BJ (cell line): ENCODE results near the gene AURKA. TPM values are rescaled to one million over a fixed set of nuclear protein-coding genes. Genes with fewer than 3 reads are reported as not detected.
"Not testable (repeated sequence)": the region's sequence is repeated elsewhere in the genome, so short reads cannot be mapped to it uniquely, and the experiment has no call there.

Source experiments
- CTCF ChIA-PET: fragments of 350-600 bp; formaldehyde crosslinking; extraction: SDS; loops from one replicate; lab custom pipeline; 2021; ENCODE audit warnings: antibody characterized with exemption, inconsistent platforms; lab: Yijun Ruan, JAX
- POLR2A ChIA-PET: fragments of 300-600 bp; sonication (Branson Sonifier 250); formaldehyde crosslinking; extraction: SDS; loops from one replicate; lab custom pipeline; 2021; ENCODE audit warnings: antibody characterized with exemption; lab: Charles Lee
- DNase-seq: peaks from one replicate; pipeline ENCODE4 v3.0.0-alpha.2; 2011; ENCODE audit warnings: low read depth
- H3K27me3 ChIP-seq: 2 replicates; pipeline ENCODE4 v1.6.0; 2011; ENCODE audit warnings: low read length; ENCODE audit not compliant: control insufficient read depth, insufficient read depth
- H3K36me3 ChIP-seq: 2 replicates; pipeline ENCODE4 v1.5.1; 2011; ENCODE audit warnings: low read length; ENCODE audit not compliant: control insufficient read depth, insufficient read depth
- H3K4me3 ChIP-seq: 2 replicates; pipeline ENCODE4 v1.5.1; 2011; ENCODE audit warnings: low read depth, mild to moderate bottlenecking, control low read depth, low read length
- CTCF ChIP-seq: IDR thresholded peaks from 2 replicates; pipeline ENCODE4 v1.5.1; 2011; ENCODE audit warnings: low read depth, mild to moderate bottlenecking, control low read depth, inconsistent platforms, low read length, moderate library complexity; ENCODE audit not compliant: insufficient read depth
- polyA plus RNA-seq: library from polyadenylated mRNA; depleted of rRNA; stranded (reverse); fragments of >200 nt; gene quantifications from 2 replicates; pipeline ENCODE4 v1.2.3, GENCODE V29; 2011

The AURKA gene
- polyA plus RNA-seq, 1 experiment: 40.4 TPM

GRCh38 chr20:56412473-56412790, 20.4 kb upstream of the AURKA start:
- DNase-seq: no peak
- Histone ChIP-seq H3K4me3 (no peak overlapping the region), H3K27me3 (no peaks in the 10 kb centered on the region), H3K36me3 (peaks cover 1% of the 10 kb centered on the region; the same call in 1 of the 2 replicates)
- POLR2A ChIA-PET: interaction anchor here (0.7 kb wide), 1 partner anchor 21 kb away, joined by 8 read pairs; no protein-coding TSS in a partner anchor
- TF ChIP-seq CTCF: no peak
- CTCF ChIA-PET: interaction anchor here (1.2 to 1.6 kb wide), 5 partner anchors 9 to 127 kb away, joined by 3 to 6 read pairs (median 3); no protein-coding TSS in a partner anchor

GRCh38 chr20:56411759-56412472, 19.9 kb upstream of the AURKA start, which contains the start of gene CASS4:
CASS4 (plus strand) TSS chr20:56412260; CDS start chr20:56412459, 199 bp downstream.
- ChIA-PET POLR2A (no interaction called here), CTCF (interaction anchor here (1.2 to 1.6 kb wide), 5 partner anchors 8 to 127 kb away, joined by 3 to 6 read pairs (median 3); no protein-coding TSS in a partner anchor)
- H3K27me3 ChIP-seq: no peaks in the 10 kb centered on the region
- no peak for DNase-seq
- no peak for TF ChIP-seq CTCF
- H3K36me3 ChIP-seq: peaks cover 6% of the 10 kb centered on the region
- no peak within 1 kb of the TSS for H3K4me3 ChIP-seq

- H3K4me3 ChIP-seq, H3K27me3 ChIP-seq, H3K36me3 ChIP-seq, DNase-seq: not testable (repeated sequence)
- ChIA-PET CTCF (interaction anchor here (1.3 to 1.4 kb wide), 3 partner anchors 7 to 128 kb away, joined by 3 to 4 read pairs (median 3); no protein-coding TSS in a partner anchor), POLR2A (interaction anchor here (0.7 kb wide), 1 partner anchor 155 kb away, joined by 7 read pairs; no protein-coding TSS in a partner anchor)
Measured at GRCh38 chr20:56411287-56411686, 19.3 kb upstream of the AURKA start.

- ChIA-PET POLR2A (no interaction called here), CTCF (interaction anchor here (0.9 to 1.6 kb wide), 3 partner anchors 10 to 93 kb away, joined by 4 to 5 read pairs (median 5); no protein-coding TSS in a partner anchor)
- Histone ChIP-seq H3K36me3 (peaks cover 6% of the 10 kb centered on the region), H3K27me3 (no peaks in the 10 kb centered on the region), H3K4me3 (no peak overlapping the region)
- DNase-seq: no peak
- no peak for TF ChIP-seq CTCF
Measured at GRCh38 chr20:56409956-56410355, 17.9 kb upstream of the AURKA start.

- DNase-seq: no peak
- peaks cover 6% of the 10 kb centered on the region for H3K36me3 ChIP-seq
- CTCF ChIA-PET: interaction anchor here (0.9 to 1.6 kb wide), 4 partner anchors 9 to 141 kb away, joined by 3 to 5 read pairs (median 4); no protein-coding TSS in a partner anchor
- no peaks in the 10 kb centered on the region for H3K27me3 ChIP-seq
- no peak overlapping the region for H3K4me3 ChIP-seq
- POLR2A ChIA-PET: no interaction called here
- no peak for TF ChIP-seq CTCF
Measured at GRCh38 chr20:56409521-56409920, 17.5 kb upstream of the AURKA start.
